Endothelial cell of umbilical vein (primary cell): Measurements from ENCODE around the gene HES7. TPM values are rescaled to one million over a fixed set of nuclear protein-coding genes. Genes with fewer than 3 reads are reported as not detected.

Experiments used
- BruUV-seq: library from RNA; stranded (reverse); fragments of 400-500 nt; replicated peaks from 2 replicates; lab custom pipeline; 2021; lab: Mats Ljungman, UMichigan
- CTCF ChIA-PET: fragments of 300-600, 350-600 bp; sonication (Branson Sonifier 250); formaldehyde crosslinking; loops from one replicate; lab custom pipeline; 2021; ENCODE audit warnings: antibody characterized with exemption, inconsistent platforms; lab: Charles Lee
- POLR2A ChIA-PET: fragments of 300-600, 350-600 bp; sonication (Branson Sonifier 250); formaldehyde crosslinking; loops from one replicate; lab custom pipeline; 2021; ENCODE audit warnings: antibody characterized with exemption, inconsistent platforms; lab: Charles Lee
- DNase-seq: peaks from one replicate; pipeline ENCODE4 v3.0.0-alpha.2; 2011; ENCODE audit warnings: low read depth, low spot score
- FAIRE-seq: peaks from 2 replicates; lab custom pipeline; 2011; peaks lifted over from hg19 to GRCh38; lab: Jason Lieb, UNC
- H2AFZ ChIP-seq: 2 replicates; pipeline ENCODE4 v1.6.0; 2012; ENCODE audit warnings: low read depth, low read length, control low read depth, inconsistent platforms
- H3K27ac ChIP-seq: 2 replicates; pipeline ENCODE4 v1.5.1; 2011; ENCODE audit warnings: low read depth, mild to moderate bottlenecking, control low read depth, low read length, moderate library complexity; ENCODE audit not compliant: insufficient read depth
- H3K27me3 ChIP-seq, 2 experiments: 2 replicates each; pipeline versions ENCODE4 v1.6.0 to v1.6.1; 2011; ENCODE audit warnings: low read length in 2 of 2, mixed read lengths in 1 of 2; ENCODE audit not compliant: control insufficient read depth in 2 of 2, insufficient read depth in 2 of 2
- H3K36me3 ChIP-seq, 2 experiments: 2 replicates in 1 of 2; 3 replicates in 1 of 2; pipeline ENCODE4 v1.5.1; 2011; ENCODE audit warnings: low read length in 2 of 2, mild to moderate bottlenecking in 1 of 2, moderate library complexity in 1 of 2; ENCODE audit not compliant: control insufficient read depth in 2 of 2, insufficient read depth in 2 of 2; ENCODE audit errors: extremely low read depth in 1 of 2
- H3K4me1 ChIP-seq: 3 replicates; pipeline ENCODE4 v1.5.1; 2011; ENCODE audit warnings: mild to moderate bottlenecking, low read length; ENCODE audit not compliant: control insufficient read depth, insufficient read depth; ENCODE audit errors: extremely low read depth
- H3K4me2 ChIP-seq: 2 replicates; pipeline ENCODE4 v1.6.1; 2011; ENCODE audit warnings: low read length, control low read depth, mixed read lengths; ENCODE audit not compliant: insufficient read depth
- H3K4me3 ChIP-seq, 3 experiments: fragments of 200-600 bp in 1 of 3; sonication (generic), shearing (Covaris generic) in 1 of 3; replicated peaks in 1 of 3; 2 replicates each; pipeline ENCODE4 v1.5.1; 2011 to 2016; ENCODE audit warnings: control low read depth in 3 of 3, low read length in 3 of 3, mild to moderate bottlenecking in 2 of 3, inconsistent platforms in 1 of 3, low read depth in 1 of 3, moderate library complexity in 1 of 3; ENCODE audit not compliant: insufficient read depth in 1 of 3
- H3K79me2 ChIP-seq: 2 replicates; pipeline ENCODE4 v1.6.0; 2012; ENCODE audit warnings: low read length, inconsistent platforms; ENCODE audit not compliant: control insufficient read depth, insufficient read depth
- H3K9ac ChIP-seq: replicated peaks from 2 replicates; pipeline ENCODE3; 2011; ENCODE audit warnings: low read length, control low read depth; ENCODE audit not compliant: insufficient read depth; ENCODE audit errors: extremely low read depth
- H3K9me1 ChIP-seq: replicated peaks from 3 replicates; pipeline ENCODE4 v1.6.0; 2011; ENCODE audit warnings: mild to moderate bottlenecking, low read length; ENCODE audit not compliant: control insufficient read depth, insufficient read depth; ENCODE audit errors: extremely low read depth
- H3K9me3 ChIP-seq: replicated peaks from 2 replicates; pipeline ENCODE4 v1.5.1; 2012; ENCODE audit warnings: low read length, inconsistent platforms; ENCODE audit not compliant: control insufficient read depth, insufficient read depth
- H4K20me1 ChIP-seq: replicated peaks from 2 replicates; pipeline ENCODE3; 2011; ENCODE audit warnings: mild to moderate bottlenecking, low read length; ENCODE audit not compliant: control insufficient read depth, insufficient read depth; ENCODE audit errors: extremely low read depth
- CTCF ChIP-seq, 2 donors: IDR thresholded peaks; 1 replicate in 1 of 2; 2 replicates in 1 of 2; pipeline ENCODE4 v1.5.1; 2011; ENCODE audit warnings: low read length in 2 of 2, mild to moderate bottlenecking in 2 of 2, moderate library complexity in 2 of 2, control low read depth in 1 of 2, inconsistent platforms in 1 of 2, low read depth in 1 of 2; ENCODE audit not compliant: insufficient read depth in 1 of 2; ENCODE audit errors: extremely low read depth in 1 of 2
- EZH2 ChIP-seq: IDR thresholded peaks from 2 replicates; pipeline ENCODE4 v1.6.1; 2012; ENCODE audit warnings: borderline replicate concordance, low read depth, mild to moderate bottlenecking, moderate library complexity, low read length, inconsistent platforms; ENCODE audit not compliant: severe bottlenecking
- FOS ChIP-seq: IDR thresholded peaks from 2 replicates; pipeline ENCODE4 v1.6.1; 2011; ENCODE audit warnings: mild to moderate bottlenecking, low read length, moderate library complexity, borderline replicate concordance; ENCODE audit not compliant: insufficient read depth
- GATA2 ChIP-seq: IDR thresholded peaks from 2 replicates; pipeline ENCODE4 v1.7.0; 2011; ENCODE audit warnings: low read depth, mild to moderate bottlenecking, moderate library complexity, mixed read lengths, low read length; ENCODE audit not compliant: insufficient read length, insufficient read depth
- JUN ChIP-seq: IDR thresholded peaks from 2 replicates; pipeline ENCODE4 v1.6.1; 2011; ENCODE audit warnings: borderline replicate concordance, low read depth; ENCODE audit not compliant: insufficient read length, insufficient read depth
- MAX ChIP-seq: IDR thresholded peaks from 2 replicates; pipeline ENCODE4 v1.6.1; 2011; ENCODE audit not compliant: insufficient read depth, insufficient read length
- MYC ChIP-seq: IDR thresholded peaks from one replicate; pipeline ENCODE4 v1.6.1; 2011; ENCODE audit warnings: mild to moderate bottlenecking, low read depth, low read length
- POLR2A ChIP-seq: IDR thresholded peaks from 2 replicates; pipeline ENCODE4 v1.6.1; 2012; ENCODE audit warnings: low read depth, mild to moderate bottlenecking, control low read depth, low read length
- POLR2AphosphoS5 ChIP-seq: IDR thresholded peaks from 2 replicates; pipeline ENCODE4 v1.6.1; 2012; ENCODE audit warnings: low read depth, mild to moderate bottlenecking, control low read depth, low read length, moderate library complexity; ENCODE audit not compliant: insufficient read depth
- dilution Hi-C: fragments of 300-500 bp; cut with MboI; formaldehyde crosslinking; loops from one replicate; pipeline ENCODE4 v1.15.0; 2019; ENCODE audit warnings: low sequenced_read_pairs; ENCODE audit not compliant: extremely low pct_ligation_motif_present
- intact Hi-C: fragments of 100-400 bp; cut with micrococcal nuclease; formaldehyde crosslinking; loops from one replicate; pipeline ENCODE4 v1.10.0; 2022
- polyA plus RNA-seq, 4 experiments: library from polyadenylated mRNA; depleted of rRNA in 3 of 4; stranded (reverse) in 3 of 4; unstranded in 1 of 4; fragments of >200 nt; gene quantifications; 2 replicates each; pipeline versions ENCODE4 v1.2.1 to v1.2.3, GENCODE V29; 2011 to 2012; ENCODE audit warnings: missing spikeins in 1 of 4
- total RNA-seq: library from RNA; stranded (reverse); gene quantifications from 2 replicates; pipeline ENCODE4 v1.2.3, GENCODE V29; 2021

Gene HES7
- total and polyA plus RNA-seq, 2 donors (not counting 3 experiments of a cell fraction or from before 2014, with no cell fraction given) = 0.19 to 0.51 TPM

GRCh38 chr17:8148560-8148959, 24.7 kb upstream of the HES7 start:
- no peaks in the 10 kb centered on the region for H3K27me3 ChIP-seq
- no peak overlapping the region for H3K4me3 ChIP-seq
- H3K9ac ChIP-seq = no peak overlapping the region
- peaks cover 22% of the 10 kb centered on the region for H3K4me1 ChIP-seq
- no TSS peak for BruUV-seq
- CTCF ChIA-PET = no interaction called here
- H3K27ac ChIP-seq = no peak overlapping the region
- H3K9me1 ChIP-seq = no peaks in the 10 kb centered on the region
- dilution Hi-C loops (no loop called here), intact Hi-C loops (no loop called here)
- H3K36me3 ChIP-seq = peaks cover 2 to 59% of the 10 kb centered on the region in 2 experiments
- no peak for TF ChIP-seq FOS
- no peak for TF ChIP-seq POLR2A
- TF ChIP-seq MAX = no peak
- no peak overlapping the region for H3K4me2 ChIP-seq
- no peak for DNase-seq
- no peak for FAIRE-seq
- H2AFZ ChIP-seq = no peak overlapping the region
- no peaks in the 10 kb centered on the region for H3K9me3 ChIP-seq
- H3K79me2 ChIP-seq = peaks cover 5% of the 10 kb centered on the region
- POLR2A ChIA-PET = no interaction called here
- no peaks in the 10 kb centered on the region for H4K20me1 ChIP-seq

GRCh38 chr17:8147805-8148404, 24.0 kb upstream of the HES7 start:
- no peak overlapping the region for H3K27ac ChIP-seq
- TF ChIP-seq FOS = no peak
- TF ChIP-seq MYC = no peak
- no peak for TF ChIP-seq CTCF (IDR thresholded peaks at IDR 0.05; ENCODE audit: extremely low read depth in 1 of 2, insufficient read depth in 1 of 2, low read depth in 1 of 2, low read length in 2 of 2)
- no peak for TF ChIP-seq GATA2
- TF ChIP-seq JUN = no peak
- no peak for TF ChIP-seq POLR2AphosphoS5
- TF ChIP-seq MAX = no peak
- no peak for TF ChIP-seq POLR2A
- no peak for TF ChIP-seq EZH2
- no peak overlapping the region for H3K4me3 ChIP-seq
- intact Hi-C loops = no loop called here
- BruUV-seq = no TSS peak
- H3K4me1 ChIP-seq = peaks cover 16% of the 10 kb centered on the region
- no peaks in the 10 kb centered on the region for H3K27me3 ChIP-seq
- peaks cover 2 to 59% of the 10 kb centered on the region in 2 experiments for H3K36me3 ChIP-seq
- H3K9me3 ChIP-seq = no peaks in the 10 kb centered on the region
- H3K9me1 ChIP-seq = no peaks in the 10 kb centered on the region
- H4K20me1 ChIP-seq = no peaks in the 10 kb centered on the region
- DNase-seq (no peak), FAIRE-seq (no peak)
- dilution Hi-C loops = no loop called here
- H3K9ac ChIP-seq = no peak overlapping the region
- H3K4me2 ChIP-seq = no peak overlapping the region
- H3K79me2 ChIP-seq = peaks cover 5% of the 10 kb centered on the region
- POLR2A ChIA-PET = no interaction called here
- CTCF ChIA-PET = no interaction called here
- H2AFZ ChIP-seq = no peak overlapping the region
